Esophagus muscularis mucosa (tissue), 4 donors: ENCODE data around the gene C1QB. TPM values are rescaled to one million over a fixed set of nuclear protein-coding genes. Genes with fewer than 3 reads are reported as not detected.

Source experiments
- DNase-seq: peaks from one replicate; pipeline ENCODE4 v3.0.0-alpha.2; 2017; ENCODE audit errors: extremely low spot score
- H3K27ac ChIP-seq, 4 donors: fragments of 200-600 bp; sonication (generic); replicated peaks in 1 of 4; 1 replicate in 3 of 4; 2 replicates in 1 of 4; pipeline ENCODE4 v1.5.1; 2016 to 2019; ENCODE audit warnings: mild to moderate bottlenecking in 1 of 4
- H3K27me3 ChIP-seq, 4 donors: fragments of 200-600 bp; sonication (generic); one replicate each; pipeline versions ENCODE4 v1.5.1 to v1.6.0; 2016 to 2019
- H3K36me3 ChIP-seq, 4 donors: fragments of 200-600 bp; sonication (generic); one replicate each; pipeline ENCODE4 v1.5.1; 2016 to 2019
- H3K4me1 ChIP-seq, 4 donors: fragments of 200-600 bp; sonication (generic); one replicate each; pipeline ENCODE4 v1.5.1; 2016 to 2019
- H3K4me3 ChIP-seq, 4 donors: fragments of 200-600 bp; sonication (generic); 1 replicate in 2 of 4; 2 replicates in 2 of 4; pipeline ENCODE4 v1.5.1; 2016 to 2019; ENCODE audit warnings: mild to moderate bottlenecking in 4 of 4, moderate library complexity in 1 of 4
- H3K9me3 ChIP-seq, 4 donors: fragments of 200-600 bp; sonication (generic); 1 replicate in 3 of 4; 2 replicates in 1 of 4; pipeline ENCODE4 v1.5.1; 2016 to 2019
- EP300 ChIP-seq: sonication (generic); formaldehyde crosslinking; IDR thresholded peaks from one replicate; pipeline ENCODE4 v1.6.1; 2017; ENCODE audit warnings: antibody characterized with exemption
- POLR2A ChIP-seq: fragments of 450-650 bp; IDR thresholded peaks from one replicate; pipeline ENCODE4 v1.6.1; 2017; ENCODE audit warnings: antibody characterized with exemption, moderate library complexity, mild to moderate bottlenecking, low read depth
- POLR2AphosphoS5 ChIP-seq, 2 donors: sonication (generic); formaldehyde crosslinking; IDR thresholded peaks; one replicate each; pipeline ENCODE4 v1.6.1; 2017; ENCODE audit warnings: antibody characterized with exemption in 2 of 2
- WGBS: methylation state at CpG from one replicate; pipeline ENCODE4 v1.1.5; 2018; 5-methylcytosine and 5-hydroxymethylcytosine counted together
- intact Hi-C: fragments of 100-400 bp; cut with DNase I; formaldehyde crosslinking; loops from one replicate; pipeline ENCODE4 v1.15.1; 2023
- total RNA-seq, 4 donors: library from RNA; depleted of rRNA; stranded (reverse); fragments of >200 nt; gene quantifications; one replicate each; pipeline versions ENCODE4 v1.1.0 to v1.2.1, GENCODE V29; 2016
- TF ChIP-seq, protein P1 (sequence below), 3 experiments: fragments of 200-600 bp in 2 of 3; fragments of 450-650 bp in 1 of 3; sonication (generic) in 2 of 3; IDR thresholded peaks; one replicate each; pipeline ENCODE4 v1.5.1; 2017 to 2019; ENCODE audit warnings: antibody characterized with exemption in 3 of 3, mild to moderate bottlenecking in 2 of 3, moderate library complexity in 1 of 3

C1QB gene
- total RNA-seq, 4 donors from 2014 or later = 254 to 583 (median 288) TPM

DNA sequence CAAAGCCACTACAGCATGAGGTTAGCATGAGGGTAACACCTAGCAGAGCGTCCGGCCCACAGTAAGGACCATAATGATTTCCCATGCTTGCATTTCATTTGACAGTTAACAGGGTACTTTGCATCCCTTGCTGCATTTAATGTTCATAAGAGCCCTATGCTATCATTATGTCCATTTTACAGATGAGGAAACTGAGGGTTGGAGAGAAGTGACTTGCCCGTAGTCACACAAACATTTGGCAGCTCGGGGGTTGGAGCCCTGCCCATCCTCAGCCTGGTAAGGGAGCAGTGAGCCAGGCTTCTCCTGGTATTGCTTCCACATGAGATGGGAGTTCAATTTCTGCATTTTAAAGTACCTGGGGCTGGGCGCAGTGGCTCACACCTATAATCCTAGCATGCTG, 41.1 kb downstream of the C1QB start:
- WGBS = 87% methylated on average over 4 of the region's 5 CpGs
- Histone ChIP-seq H3K27me3 (peaks cover 0 to 5% (median 0%) of the 10 kb centered on the region in 4 donors), H3K36me3 (no peaks in the 10 kb centered on the region), H3K4me3 (no peak overlapping the region), H3K27ac (no peak overlapping the region), H3K9me3 (no peaks in the 10 kb centered on the region), H3K4me1 (no peaks in the 10 kb centered on the region)
- no peak for TF ChIP-seq EP300
- TF ChIP-seq POLR2AphosphoS5 (IDR thresholded peaks at IDR 0.05) = no peak
- TF ChIP-seq POLR2A = no peak
- TF ChIP-seq, protein P1, sequence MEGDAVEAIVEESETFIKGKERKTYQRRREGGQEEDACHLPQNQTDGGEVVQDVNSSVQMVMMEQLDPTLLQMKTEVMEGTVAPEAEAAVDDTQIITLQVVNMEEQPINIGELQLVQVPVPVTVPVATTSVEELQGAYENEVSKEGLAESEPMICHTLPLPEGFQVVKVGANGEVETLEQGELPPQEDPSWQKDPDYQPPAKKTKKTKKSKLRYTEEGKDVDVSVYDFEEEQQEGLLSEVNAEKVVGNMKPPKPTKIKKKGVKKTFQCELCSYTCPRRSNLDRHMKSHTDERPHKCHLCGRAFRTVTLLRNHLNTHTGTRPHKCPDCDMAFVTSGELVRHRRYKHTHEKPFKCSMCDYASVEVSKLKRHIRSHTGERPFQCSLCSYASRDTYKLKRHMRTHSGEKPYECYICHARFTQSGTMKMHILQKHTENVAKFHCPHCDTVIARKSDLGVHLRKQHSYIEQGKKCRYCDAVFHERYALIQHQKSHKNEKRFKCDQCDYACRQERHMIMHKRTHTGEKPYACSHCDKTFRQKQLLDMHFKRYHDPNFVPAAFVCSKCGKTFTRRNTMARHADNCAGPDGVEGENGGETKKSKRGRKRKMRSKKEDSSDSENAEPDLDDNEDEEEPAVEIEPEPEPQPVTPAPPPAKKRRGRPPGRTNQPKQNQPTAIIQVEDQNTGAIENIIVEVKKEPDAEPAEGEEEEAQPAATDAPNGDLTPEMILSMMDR (IDR thresholded peaks at IDR 0.05) = no peak
- intact Hi-C loops = no loop called here
- no peak for DNase-seq

DNA sequence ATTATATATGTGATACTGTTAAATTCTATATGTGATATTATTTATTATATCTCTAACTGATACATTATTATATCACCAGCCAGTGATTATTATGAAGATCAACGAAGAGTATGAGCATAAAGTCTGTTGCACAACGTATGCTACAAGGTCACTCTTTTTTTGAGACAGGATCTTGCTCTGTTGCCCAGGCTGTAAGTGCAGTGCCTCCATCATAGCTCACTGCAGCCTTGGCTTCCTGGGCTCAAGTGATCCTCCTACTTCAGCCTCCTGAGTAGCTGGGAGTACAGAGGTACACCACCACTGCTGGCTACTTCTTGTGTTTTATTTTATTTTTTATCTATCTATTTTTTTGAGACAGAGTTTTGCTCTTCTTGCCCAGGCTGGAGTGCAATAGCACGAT, 43.6 kb downstream of the C1QB start:
- Histone ChIP-seq H3K36me3 (no peaks in the 10 kb centered on the region), H3K27me3 (no peaks in the 10 kb centered on the region), H3K4me1 (no peaks in the 10 kb centered on the region), H3K4me3 (no peak overlapping the region), H3K27ac (no peak overlapping the region), H3K9me3 (no peaks in the 10 kb centered on the region)
- intact Hi-C loops = no loop called here
- no peak for DNase-seq
- 82% methylated on average over 3 of the region's 3 CpGs for WGBS
- TF ChIP-seq EP300 = no peak
- TF ChIP-seq POLR2A = no peak
- TF ChIP-seq, protein P1 (IDR thresholded peaks at IDR 0.05) = no peak
- TF ChIP-seq POLR2AphosphoS5 (IDR thresholded peaks at IDR 0.05) = no peak

DNA sequence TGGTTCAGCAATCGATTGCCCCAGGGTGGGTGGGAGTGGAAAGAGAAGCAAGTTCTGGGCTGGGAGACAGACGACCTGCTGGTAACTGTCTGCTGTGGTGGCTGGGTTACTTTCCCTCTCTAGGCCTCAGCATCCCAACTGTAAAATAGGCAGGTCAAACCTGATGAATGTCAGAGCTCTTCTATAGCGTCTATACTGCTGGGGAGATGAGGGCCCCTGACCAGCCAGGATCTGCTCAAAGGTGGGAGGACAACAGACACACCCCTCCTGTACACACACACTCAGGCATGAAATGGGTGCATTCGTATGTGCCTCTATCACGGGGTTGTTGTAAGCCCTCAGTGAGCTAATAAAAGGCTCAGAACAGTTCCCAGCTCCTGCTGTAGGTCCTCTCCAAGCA, 44.9 kb downstream of the C1QB start:
- no peak for DNase-seq
- Histone ChIP-seq H3K36me3 (no peaks in the 10 kb centered on the region), H3K27me3 (no peaks in the 10 kb centered on the region), H3K9me3 (no peaks in the 10 kb centered on the region), H3K4me1 (no peaks in the 10 kb centered on the region), H3K27ac (no peak overlapping the region), H3K4me3 (no peak overlapping the region)
- 78% methylated on average over 5 of the region's 5 CpGs for whole genome bisulfite sequencing
- TF ChIP-seq, protein P1 (IDR thresholded peaks at IDR 0.05) = no peak
- TF ChIP-seq POLR2AphosphoS5 (IDR thresholded peaks at IDR 0.05) (no peak), EP300 (no peak), POLR2A (no peak)
- intact Hi-C loops = no loop called here

DNA sequence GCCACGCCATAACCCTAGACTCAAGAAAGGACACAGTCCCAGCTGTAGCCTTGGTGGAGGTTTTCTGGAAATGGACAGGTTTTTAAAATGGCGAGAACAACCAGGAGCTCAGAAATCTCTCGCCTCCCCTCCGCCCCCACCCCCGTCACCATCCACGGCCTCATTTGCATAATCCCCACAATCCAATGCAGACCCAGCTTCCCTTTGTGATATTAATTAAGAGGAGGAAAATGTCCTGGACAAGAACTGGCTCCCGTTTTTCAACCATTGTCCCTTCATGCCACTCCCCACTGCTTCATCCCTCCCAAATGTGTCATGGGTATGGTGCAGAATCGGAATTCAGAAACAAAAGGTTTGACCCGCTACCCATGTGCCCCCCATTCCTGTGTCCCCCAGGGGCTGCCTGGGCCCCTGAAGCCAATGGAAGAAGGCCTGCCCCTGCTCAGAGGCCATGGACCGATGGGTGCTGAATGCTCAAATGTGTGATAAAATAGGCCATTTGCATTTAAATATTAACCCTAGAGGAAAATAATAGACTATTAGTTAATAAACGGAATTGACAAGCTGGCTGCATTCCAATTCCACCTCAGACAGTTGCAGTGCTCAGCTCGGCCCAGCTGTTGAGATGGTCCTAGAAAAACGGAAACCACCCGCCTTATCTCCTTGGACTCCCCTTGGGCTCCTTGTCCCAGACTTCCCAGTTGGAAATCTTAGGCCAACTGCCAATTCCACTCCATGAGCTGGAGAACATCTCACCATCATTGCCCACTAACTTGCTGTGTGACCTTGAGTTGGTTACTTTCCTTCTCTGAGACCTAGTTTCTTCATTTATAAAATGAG, 46.9 kb downstream of the C1QB start:
- intact Hi-C loops = loop anchor here (5.0 kb wide), 1 partner anchor 187 kb away; no protein-coding TSS in a partner anchor
- WGBS = 82% methylated on average over 14 of the region's 14 CpGs
- no peak overlapping the region for H3K27ac ChIP-seq

More for the DNA sequence above, 46.9 kb downstream of the C1QB start:
- TF ChIP-seq POLR2AphosphoS5 (IDR thresholded peaks at IDR 0.05) (no peak), POLR2A (no peak), EP300 (no peak)
- TF ChIP-seq, protein P1 (IDR thresholded peaks at IDR 0.05) = no peak
- Histone ChIP-seq H3K27me3 (no peaks in the 10 kb centered on the region), H3K4me1 (no peaks in the 10 kb centered on the region), H3K4me3 (no peak overlapping the region), H3K36me3 (no peaks in the 10 kb centered on the region), H3K9me3 (no peaks in the 10 kb centered on the region)
- DNase-seq = no peak
